ENCODE results near the gene TRRAP. TPM values are rescaled to one million over a fixed set of nuclear protein-coding genes. Genes with fewer than 3 reads are reported as not detected.

The TRRAP gene
- total RNA-seq, 1 experiment from 2014 or later = 3.9 TPM

DNA sequence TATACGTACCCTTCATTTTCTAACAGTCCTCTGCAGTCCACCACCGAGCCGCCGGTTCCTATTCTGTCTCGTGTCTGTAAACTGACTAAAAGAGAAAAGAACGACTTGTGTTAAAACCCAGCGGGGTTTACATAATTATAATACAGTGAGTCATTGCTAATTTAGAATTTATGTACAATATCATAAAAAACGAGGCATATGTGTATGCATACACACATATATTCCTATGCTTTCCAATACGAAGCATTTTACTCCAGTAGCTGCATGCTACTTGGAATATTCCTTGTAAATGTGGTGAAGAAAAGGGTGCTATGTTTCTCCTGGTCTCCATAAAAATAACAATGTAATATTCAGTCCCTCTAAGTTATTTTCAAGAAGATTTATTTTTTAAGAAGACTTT, 176.4 kb downstream of the TRRAP start:
- Histone ChIP-seq H3K9me3 (no peaks in the 10 kb centered on the region), H3K4me3 (no peak overlapping the region), H3K36me3 (peaks cover 11% of the 10 kb centered on the region; the same call in 1 of the 2 replicates), H3K27me3 (no peaks in the 10 kb centered on the region)
- DNase-seq = no peak

GRCh38 chr7:99061001-99061776, 182.9 kb downstream of the TRRAP start:
- peaks cover 4% of the 10 kb centered on the region; the same call in 1 of the 2 replicates for H3K36me3 ChIP-seq
- H3K4me3 ChIP-seq = no peak overlapping the region
- DNase-seq = no peak
- no peaks in the 10 kb centered on the region for H3K9me3 ChIP-seq
- H3K27me3 ChIP-seq = no peaks in the 10 kb centered on the region

Other genes starting within 250 kb of the TRRAP start
- 0.23 TPM in 1 of 2 replicates, not detected in the other for gene TMEM130, start 8.5 kb upstream of the TRRAP start, total RNA-seq (2014; rRNA removed; shearing (Covaris generic); ENCODE audit: low replicate concordance)

All from MG63 (cell line).